CD14-positive monocyte (primary cell): Measurements from ENCODE around the gene DGKH. TPM values are rescaled to one million over a fixed set of nuclear protein-coding genes. Genes with fewer than 3 reads are reported as not detected.
A peak's percentile ranks its signal among the peaks of the same experiment; 100 is the strongest.

ENCODE experiments used
- DNase-seq, 3 donors: peaks; one replicate each; pipeline ENCODE4 v3.0.0-alpha.2; 2011 to 2022
- H2AFZ ChIP-seq: 2 replicates; pipeline ENCODE4 v1.6.0; 2012; ENCODE audit warnings: mild to moderate bottlenecking, low read depth, low read length, inconsistent platforms; ENCODE audit not compliant: insufficient read depth, poor library complexity, severe bottlenecking
- H3K27ac ChIP-seq, 2 donors: 1 replicate in 1 of 2; 2 replicates in 1 of 2; pipeline ENCODE4 v1.5.1; 2012 to 2013; ENCODE audit warnings: low read length in 2 of 2, control low read depth in 1 of 2, inconsistent platforms in 1 of 2, low read depth in 1 of 2, mild to moderate bottlenecking in 1 of 2
- H3K27me3 ChIP-seq, 2 donors: one replicate each; pipeline versions ENCODE4 v1.6.0 to v1.6.1; 2011 to 2013; ENCODE audit warnings: low read length in 2 of 2; ENCODE audit not compliant: control insufficient read depth in 2 of 2, insufficient read depth in 2 of 2
- H3K36me3 ChIP-seq, 2 donors: replicated peaks in 1 of 2; 1 replicate in 1 of 2; 2 replicates in 1 of 2; pipeline versions ENCODE4 v1.5.1 to v1.6.1; 2012 to 2013; ENCODE audit warnings: low read length in 2 of 2, control low read depth in 1 of 2, inconsistent platforms in 1 of 2, mild to moderate bottlenecking in 1 of 2; ENCODE audit not compliant: insufficient read depth in 2 of 2, control insufficient read depth in 1 of 2
- H3K4me1 ChIP-seq, 2 donors: 1 replicate in 1 of 2; 2 replicates in 1 of 2; pipeline versions ENCODE4 v1.5.1 to v1.6.1; 2012 to 2013; ENCODE audit warnings: low read length in 2 of 2, control low read depth in 1 of 2, inconsistent platforms in 1 of 2, mild to moderate bottlenecking in 1 of 2, moderate library complexity in 1 of 2; ENCODE audit not compliant: insufficient read depth in 2 of 2, control insufficient read depth in 1 of 2
- H3K4me2 ChIP-seq: replicated peaks from 2 replicates; pipeline ENCODE3; 2012; ENCODE audit warnings: low read length, moderate library complexity, mild to moderate bottlenecking; ENCODE audit not compliant: poor library complexity, severe bottlenecking; ENCODE audit errors: extremely low read depth
- H3K4me3 ChIP-seq, 3 experiments: fragments of 200-600 bp in 1 of 3; sonication (generic) in 1 of 3; replicated peaks in 1 of 3; 1 replicate in 2 of 3; 2 replicates in 1 of 3; pipeline ENCODE4 v1.5.1; 2011 to 2013; ENCODE audit warnings: low read length in 3 of 3, mild to moderate bottlenecking in 3 of 3, control low read depth in 2 of 3, low read depth in 2 of 3, inconsistent platforms in 1 of 3, moderate library complexity in 1 of 3
- H3K79me2 ChIP-seq: 2 replicates; pipeline ENCODE4 v1.6.0; 2012; ENCODE audit warnings: mild to moderate bottlenecking, control low read depth, inconsistent platforms, low read length, moderate library complexity; ENCODE audit not compliant: insufficient read depth
- H3K9ac ChIP-seq: 2 replicates; pipeline ENCODE4 v1.6.0; 2017; ENCODE audit warnings: low read length, mild to moderate bottlenecking; ENCODE audit not compliant: insufficient read depth, poor library complexity, severe bottlenecking
- H3K9me3 ChIP-seq, 2 donors: replicated peaks in 1 of 2; 1 replicate in 1 of 2; 2 replicates in 1 of 2; pipeline versions ENCODE4 v1.5.1 to v1.6.1; 2012 to 2013; ENCODE audit warnings: low read length in 2 of 2, control low read depth in 1 of 2; ENCODE audit not compliant: control insufficient read depth in 1 of 2, insufficient read depth in 1 of 2
- H4K20me1 ChIP-seq: 2 replicates; pipeline ENCODE4 v1.6.0; 2012; ENCODE audit warnings: mild to moderate bottlenecking, low read length, control low read depth, moderate library complexity; ENCODE audit not compliant: insufficient read depth
- H3K27ac Mint-ChIP-seq, 7 donors: one replicate each; pipeline ENCODE4 v1.8.0; 2020; ENCODE audit warnings: mild to moderate bottlenecking in 7 of 7, mixed read lengths in 7 of 7, moderate library complexity in 6 of 7, inconsistent platforms in 2 of 7
- H3K27me3 Mint-ChIP-seq, 3 donors: one replicate each; pipeline ENCODE4 v1.8.0; 2021 to 2022; ENCODE audit warnings: low read depth in 3 of 3, mild to moderate bottlenecking in 3 of 3, mixed read lengths in 3 of 3, moderate library complexity in 3 of 3, inconsistent platforms in 1 of 3
- H3K36me3 Mint-ChIP-seq, 2 donors: one replicate each; pipeline ENCODE4 v1.8.0; 2020; ENCODE audit warnings: mixed read lengths in 2 of 2, inconsistent platforms in 1 of 2, mild to moderate bottlenecking in 1 of 2
- H3K4me1 Mint-ChIP-seq: one replicate; pipeline ENCODE4 v1.8.0; 2020; ENCODE audit warnings: mild to moderate bottlenecking, mixed read lengths
- H3K4me3 Mint-ChIP-seq, 2 donors: one replicate each; pipeline ENCODE4 v1.8.0; 2020; ENCODE audit warnings: mild to moderate bottlenecking in 2 of 2, mixed read lengths in 2 of 2, moderate library complexity in 1 of 2
- H3K9me3 Mint-ChIP-seq, 7 donors: one replicate each; pipeline ENCODE4 v1.8.0; 2020 to 2022; ENCODE audit warnings: mixed read lengths in 7 of 7, mild to moderate bottlenecking in 6 of 7, moderate library complexity in 6 of 7, inconsistent platforms in 2 of 7
- WGBS: methylation state at CpG from one replicate; pipeline ENCODE4 v1.1.5; 2013; ENCODE audit warnings: missing lambda C conversion rate; ENCODE audit not compliant: insufficient coverage; 5-methylcytosine and 5-hydroxymethylcytosine counted together
- intact Hi-C, 2 donors: fragments of 100-400 bp; cut with micrococcal nuclease; formaldehyde crosslinking; loops; one replicate each; pipeline versions ENCODE4 v1.15.0 to v1.15.1; 2023
- polyA plus RNA-seq, 3 donors: library from polyadenylated mRNA; depleted of rRNA in 1 of 3; unstranded in 2 of 3; stranded (reverse) in 1 of 3; fragments of 300-500 nt in 2 of 3; fragments of >200 nt in 1 of 3; fragmentation: Illumina TruSeq in 2 of 3; gene quantifications; 1 replicate in 2 of 3; 2 replicates in 1 of 3; pipeline ENCODE4 v1.2.3, GENCODE V29; 2012 to 2021
- TF ChIP-seq, protein P1 (sequence below): fragments of 200-600 bp; IDR thresholded peaks from one replicate; pipeline ENCODE4 v1.8.0; 2022; ENCODE audit warnings: antibody characterized with exemption, mild to moderate bottlenecking

Gene DGKH
- polyA plus RNA-seq, 3 donors: 0.10 to 0.79 (median 0.15) TPM

- no peak overlapping the region for H3K27ac Mint-ChIP-seq
- peaks cover 9 to 12% of the 10 kb centered on the region in 2 donors for H3K36me3 Mint-ChIP-seq
- no peak overlapping the region for H3K9ac ChIP-seq
- H3K4me1 ChIP-seq: no peaks in the 10 kb centered on the region
- intact Hi-C loops: no loop called here
- H3K4me3 ChIP-seq: no peak overlapping the region
- no peaks in the 10 kb centered on the region for H3K36me3 ChIP-seq
- TF ChIP-seq, protein P1, sequence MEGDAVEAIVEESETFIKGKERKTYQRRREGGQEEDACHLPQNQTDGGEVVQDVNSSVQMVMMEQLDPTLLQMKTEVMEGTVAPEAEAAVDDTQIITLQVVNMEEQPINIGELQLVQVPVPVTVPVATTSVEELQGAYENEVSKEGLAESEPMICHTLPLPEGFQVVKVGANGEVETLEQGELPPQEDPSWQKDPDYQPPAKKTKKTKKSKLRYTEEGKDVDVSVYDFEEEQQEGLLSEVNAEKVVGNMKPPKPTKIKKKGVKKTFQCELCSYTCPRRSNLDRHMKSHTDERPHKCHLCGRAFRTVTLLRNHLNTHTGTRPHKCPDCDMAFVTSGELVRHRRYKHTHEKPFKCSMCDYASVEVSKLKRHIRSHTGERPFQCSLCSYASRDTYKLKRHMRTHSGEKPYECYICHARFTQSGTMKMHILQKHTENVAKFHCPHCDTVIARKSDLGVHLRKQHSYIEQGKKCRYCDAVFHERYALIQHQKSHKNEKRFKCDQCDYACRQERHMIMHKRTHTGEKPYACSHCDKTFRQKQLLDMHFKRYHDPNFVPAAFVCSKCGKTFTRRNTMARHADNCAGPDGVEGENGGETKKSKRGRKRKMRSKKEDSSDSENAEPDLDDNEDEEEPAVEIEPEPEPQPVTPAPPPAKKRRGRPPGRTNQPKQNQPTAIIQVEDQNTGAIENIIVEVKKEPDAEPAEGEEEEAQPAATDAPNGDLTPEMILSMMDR: no peak
- H3K4me2 ChIP-seq: no peak overlapping the region
- DNase-seq: no peak
- no CpG with 5 or more reads among the region's 3 CpGs for WGBS
- H3K27me3 ChIP-seq: no peaks in the 10 kb centered on the region
- peaks cover 0 to 2% (median 0%) of the 10 kb centered on the region in 3 donors for H3K27me3 Mint-ChIP-seq
- H2AFZ ChIP-seq: no peak overlapping the region
- no peaks in the 10 kb centered on the region for H3K79me2 ChIP-seq
- H3K9me3 ChIP-seq: no peaks in the 10 kb centered on the region
- H4K20me1 ChIP-seq: no peaks in the 10 kb centered on the region
- H3K4me3 Mint-ChIP-seq: no peak overlapping the region
- peaks cover 6% of the 10 kb centered on the region for H3K4me1 Mint-ChIP-seq
- no peak overlapping the region for H3K27ac ChIP-seq
- H3K9me3 Mint-ChIP-seq: peaks cover 0 to 7% (median 3%) of the 10 kb centered on the region in 7 donors
These were observed 116.2 kb downstream of the DGKH start for GRCh38 chr13:42164557-42165125.

DNA sequence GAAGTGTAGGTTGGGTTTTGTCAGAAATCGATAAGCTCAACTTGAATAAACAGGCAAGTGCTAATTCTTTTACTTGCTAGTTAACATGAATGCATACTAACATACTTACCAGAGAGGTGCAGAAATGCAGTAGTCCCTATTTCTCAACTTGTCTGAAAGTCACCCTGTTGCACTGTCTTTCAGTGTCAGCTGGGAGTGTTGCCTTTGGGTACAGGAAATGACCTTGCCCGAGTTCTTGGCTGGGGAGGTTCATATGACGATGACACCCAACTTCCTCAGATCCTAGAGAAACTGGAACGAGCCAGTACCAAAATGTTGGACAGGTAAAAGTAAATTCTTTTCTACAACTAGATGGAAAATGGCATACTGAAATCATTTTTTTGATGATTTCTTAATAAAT lies 120.0 kb downstream of the DGKH start:
- H3K36me3 Mint-ChIP-seq: peaks cover 3 to 9% of the 10 kb centered on the region in 2 donors
- intact Hi-C loops: no loop called here

More for the DNA sequence above, 120.0 kb downstream of the DGKH start:
- H3K27ac ChIP-seq: no peak overlapping the region
- H2AFZ ChIP-seq: no peak overlapping the region
- no peaks in the 10 kb centered on the region for H3K4me1 ChIP-seq
- H3K9ac ChIP-seq: no peak overlapping the region
- H3K4me3 ChIP-seq: no peak overlapping the region
- no peaks in the 10 kb centered on the region for H3K79me2 ChIP-seq
- peak in 1 of 3 donors; percentile 8 for DNase-seq
- H3K9me3 Mint-ChIP-seq: peaks cover 0 to 7% (median 2%) of the 10 kb centered on the region in 7 donors
- H3K4me2 ChIP-seq: no peak overlapping the region
- H3K4me1 Mint-ChIP-seq: peaks cover 6% of the 10 kb centered on the region
- H3K27me3 Mint-ChIP-seq: no peaks in the 10 kb centered on the region
- no peaks in the 10 kb centered on the region for H4K20me1 ChIP-seq
- no peaks in the 10 kb centered on the region for H3K9me3 ChIP-seq
- TF ChIP-seq, protein P1: no peak
- H3K4me3 Mint-ChIP-seq: no peak overlapping the region
- H3K27me3 ChIP-seq: no peaks in the 10 kb centered on the region
- no peaks in the 10 kb centered on the region for H3K36me3 ChIP-seq
- 40% methylated on average over 1 of the region's 4 CpGs for WGBS
- no peak overlapping the region for H3K27ac Mint-ChIP-seq
